Jurkat, Clone E6-1 (cell line): ENCODE measurements around the gene CHCHD5.
A peak's percentile ranks its signal among the peaks of the same experiment; 100 is the strongest.

ENCODE experiments used
- DNase-seq: peaks from one replicate; pipeline ENCODE4 v3.0.0-alpha.2; 2011; ENCODE audit warnings: low read depth, low spot score
- H3K4me3 ChIP-seq: 2 replicates; pipeline ENCODE4 v1.5.1; 2011; ENCODE audit warnings: mild to moderate bottlenecking, low read length, control low read depth, moderate library complexity

CHCHD5 gene

DNA sequence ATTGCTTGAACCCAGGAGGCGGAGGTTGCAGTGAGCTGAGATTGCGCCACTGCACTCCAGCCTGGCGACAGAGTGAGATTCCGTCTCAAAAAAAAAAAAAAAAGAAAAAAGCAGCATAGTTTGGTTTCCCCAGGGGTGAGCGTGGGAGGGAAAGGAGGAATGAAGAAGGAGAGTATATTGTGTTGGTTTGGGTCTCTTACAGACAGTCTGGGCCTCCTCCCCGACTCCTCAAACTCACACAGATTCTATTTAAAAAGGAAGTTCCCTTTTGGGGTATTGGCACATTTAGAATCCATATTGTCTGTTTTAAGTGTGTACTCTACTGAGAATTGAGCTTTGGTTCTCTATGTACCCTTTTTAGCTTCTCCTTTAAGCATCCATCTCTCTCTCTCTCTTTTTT lies 34.0 kb downstream of the CHCHD5 start:
- H3K4me3 ChIP-seq: no peak overlapping the region
- DNase-seq: no peak

DNA sequence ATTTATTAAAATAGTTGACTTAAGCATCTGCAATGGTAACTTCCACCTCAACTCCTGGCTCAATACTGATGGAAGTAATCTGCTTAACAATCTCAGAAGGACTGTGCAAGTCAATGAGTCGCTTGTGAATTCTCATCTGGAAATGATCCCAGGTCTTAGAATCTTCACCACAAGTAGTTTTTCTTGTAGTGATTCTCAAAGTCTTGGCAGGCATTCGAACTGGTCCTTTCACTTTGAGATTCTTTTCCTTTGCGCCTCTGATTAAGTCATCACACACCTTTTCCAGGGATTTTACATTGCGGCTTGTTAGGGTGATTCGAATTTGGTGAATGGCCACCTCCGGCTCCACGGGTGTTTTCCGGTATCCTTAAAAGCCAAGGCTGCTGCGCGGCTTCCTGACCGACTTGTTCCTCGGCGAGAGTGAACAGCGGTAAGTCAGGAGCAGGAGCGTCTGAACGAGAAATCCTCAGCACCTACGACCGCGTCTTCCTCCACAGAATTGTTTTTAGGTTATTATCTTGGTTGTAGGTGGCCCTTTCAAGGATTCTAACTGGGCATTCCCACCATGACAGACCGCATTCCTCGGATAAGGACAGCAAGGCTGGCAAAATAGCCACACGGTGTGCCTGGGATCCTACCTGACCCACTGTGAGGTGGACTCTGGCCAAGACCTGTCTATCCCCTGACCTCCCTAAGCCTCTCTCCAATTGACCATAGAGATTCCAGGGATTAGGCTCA lies 37.5 kb downstream of the CHCHD5 start:
- H3K4me3 ChIP-seq: no peak overlapping the region
- no peak for DNase-seq

DNA sequence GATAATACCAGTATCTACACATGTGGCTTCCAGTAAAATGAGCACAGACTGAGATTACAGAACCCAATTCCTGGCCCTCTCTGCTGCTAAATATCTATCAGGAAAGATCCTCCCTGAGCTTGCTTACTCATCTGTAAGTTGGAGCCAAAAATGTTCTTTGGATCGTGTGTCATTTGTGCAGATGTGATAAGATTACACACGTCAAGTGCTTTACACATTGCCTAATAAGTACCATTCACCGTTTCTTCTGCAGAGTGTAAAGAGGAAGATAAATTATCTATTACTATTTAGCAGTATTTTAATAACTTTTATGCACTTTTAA lies 38.1 kb downstream of the CHCHD5 start:
- H3K4me3 ChIP-seq: no peak overlapping the region
- no peak for DNase-seq

DNA sequence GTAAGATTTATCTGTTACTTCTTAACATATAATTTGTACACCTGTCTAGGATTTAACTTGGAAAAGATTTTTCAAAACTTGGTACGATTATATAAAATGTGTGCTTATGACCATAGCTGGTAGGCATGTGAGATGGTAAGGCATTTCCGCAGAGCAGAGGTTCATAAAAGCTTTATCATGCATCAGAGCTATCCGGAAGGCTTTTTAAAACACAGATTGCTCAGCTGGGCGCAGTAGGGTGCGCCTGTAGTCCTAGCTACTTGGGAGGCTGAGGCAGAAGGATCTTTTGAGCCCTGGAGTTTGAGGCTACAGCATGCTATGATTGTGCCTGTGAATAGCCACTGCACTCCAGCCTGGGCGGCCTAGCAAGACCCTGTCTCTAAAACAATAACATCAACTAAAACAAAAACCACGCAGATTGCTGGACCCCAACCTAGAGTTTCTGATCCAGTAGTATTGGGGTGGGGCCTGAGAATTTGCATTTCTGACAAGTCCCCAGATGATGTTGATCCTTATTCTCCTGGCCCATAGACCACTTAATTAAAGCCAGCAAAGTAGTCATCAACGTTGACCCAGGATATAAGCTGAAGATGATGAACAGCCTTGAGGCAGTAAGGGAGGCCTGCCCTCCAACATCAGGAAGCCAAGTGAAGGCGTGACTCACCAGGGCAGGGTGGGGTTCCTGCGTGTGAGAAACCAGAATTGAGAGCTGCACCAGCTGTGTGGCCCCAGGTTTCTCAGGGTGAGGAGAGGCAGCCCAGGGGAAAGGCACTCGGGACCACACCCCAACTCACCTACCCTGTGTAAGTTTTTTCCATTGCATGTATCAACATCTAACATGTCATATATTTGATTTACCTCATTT lies 39.7 kb downstream of the CHCHD5 start:
- no peak overlapping the region for H3K4me3 ChIP-seq
- DNase-seq: no peak

DNA sequence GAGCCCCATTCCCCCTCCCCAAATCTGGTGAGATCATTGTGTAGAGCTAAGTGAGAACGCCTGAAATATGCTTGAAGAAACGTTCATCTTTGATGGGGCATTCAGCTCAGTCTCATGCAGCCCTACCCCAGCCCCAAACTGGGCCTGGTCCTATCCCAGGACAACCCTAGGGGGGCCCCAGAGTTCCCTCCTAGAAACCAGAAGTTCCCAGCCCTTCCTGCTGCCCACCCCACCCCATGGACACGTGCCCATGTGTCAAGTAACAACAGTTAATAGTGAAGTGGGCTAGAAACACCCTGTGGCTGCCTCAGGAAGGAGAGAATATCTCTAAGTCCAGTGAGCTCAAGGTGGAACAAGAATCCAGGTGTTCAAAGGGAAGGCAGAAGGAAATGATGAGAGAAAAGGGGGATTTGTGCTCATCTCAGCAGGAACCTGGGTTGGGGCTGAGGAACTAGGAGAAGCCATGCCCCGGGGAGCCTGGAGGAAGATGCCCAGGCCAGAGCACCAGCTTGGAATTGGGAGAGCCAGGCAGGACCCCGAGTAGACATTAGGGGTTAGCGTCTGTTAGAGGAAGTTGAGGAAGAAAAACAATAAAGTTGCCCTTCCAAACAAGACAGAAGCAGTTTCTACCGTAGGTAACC lies 41.2 kb downstream of the CHCHD5 start:
- no peak overlapping the region for H3K4me3 ChIP-seq
- no peak for DNase-seq

DNA sequence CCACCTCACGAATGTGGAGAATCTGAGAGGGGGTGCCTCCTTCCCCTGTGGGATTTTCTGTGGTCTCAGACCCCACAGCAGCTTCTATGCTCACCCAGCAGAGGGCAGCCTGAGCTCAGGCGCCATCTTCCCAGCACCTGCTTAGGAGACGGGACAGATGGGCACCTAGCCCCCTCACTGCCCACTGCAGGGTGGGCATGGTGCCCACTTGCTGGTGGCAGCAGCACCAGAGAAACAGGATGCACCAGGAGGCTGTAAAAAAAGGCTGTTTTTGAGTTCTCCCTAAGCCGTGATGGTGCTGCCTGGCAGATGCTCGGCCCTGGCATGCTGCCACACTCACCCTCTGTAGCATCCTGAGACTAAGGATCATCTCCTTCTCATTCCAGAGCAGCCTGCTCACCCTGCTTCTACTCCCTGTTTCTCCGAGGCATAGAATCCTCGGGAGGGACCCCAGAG lies 42.2 kb downstream of the CHCHD5 start:
- peak; percentile 60 for DNase-seq
- H3K4me3 ChIP-seq: peak overlapping the region; percentile 47

DNA sequence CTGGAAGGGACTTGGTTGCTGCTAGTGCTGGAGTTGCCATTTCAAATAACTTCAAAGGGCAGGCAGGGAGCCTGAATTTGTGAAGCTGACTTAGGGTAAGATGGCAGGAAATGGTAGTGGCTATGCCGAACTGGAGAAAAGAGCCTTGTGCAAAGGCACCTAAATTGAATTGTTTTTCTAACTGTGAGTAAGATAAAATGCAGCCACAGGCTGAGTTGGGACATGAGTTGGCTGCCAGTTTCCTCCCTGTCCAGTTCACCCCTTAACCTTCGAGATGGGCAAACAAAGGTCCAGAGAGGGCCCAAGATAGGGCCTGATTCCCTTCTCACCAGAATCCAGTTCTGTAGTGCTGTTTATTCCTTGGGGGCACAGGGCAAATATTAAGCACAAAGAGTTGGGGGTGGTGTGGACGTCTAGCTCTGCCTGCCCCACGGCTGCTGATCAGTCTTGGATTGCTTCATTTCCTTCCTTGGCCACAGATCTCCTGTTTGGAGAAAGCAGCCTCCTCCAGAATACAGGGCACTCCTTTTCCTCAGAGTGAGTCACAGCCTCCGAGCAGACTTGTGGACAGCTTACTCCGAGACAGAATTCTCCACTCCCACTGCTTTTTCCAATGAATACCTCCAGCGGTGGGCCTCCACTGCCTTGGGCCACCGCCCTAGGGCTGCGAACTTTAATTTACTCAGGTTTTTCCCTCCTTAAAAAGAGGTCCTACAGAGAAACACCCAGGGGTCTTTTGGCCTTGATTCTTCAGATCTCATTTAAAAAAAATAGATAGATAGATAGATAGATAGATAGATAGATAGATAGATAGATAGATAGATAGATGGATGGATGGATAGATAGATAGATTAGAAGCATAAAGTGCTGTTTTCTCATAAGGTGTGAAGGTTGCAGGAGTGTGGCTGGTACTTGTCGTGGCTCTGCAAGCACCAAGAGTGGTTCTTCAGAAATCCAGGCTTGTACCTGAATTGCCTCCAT lies 42.9 kb downstream of the CHCHD5 start:
- H3K4me3 ChIP-seq: peak overlapping the region; percentile 47
- DNase-seq: no peak

DNA sequence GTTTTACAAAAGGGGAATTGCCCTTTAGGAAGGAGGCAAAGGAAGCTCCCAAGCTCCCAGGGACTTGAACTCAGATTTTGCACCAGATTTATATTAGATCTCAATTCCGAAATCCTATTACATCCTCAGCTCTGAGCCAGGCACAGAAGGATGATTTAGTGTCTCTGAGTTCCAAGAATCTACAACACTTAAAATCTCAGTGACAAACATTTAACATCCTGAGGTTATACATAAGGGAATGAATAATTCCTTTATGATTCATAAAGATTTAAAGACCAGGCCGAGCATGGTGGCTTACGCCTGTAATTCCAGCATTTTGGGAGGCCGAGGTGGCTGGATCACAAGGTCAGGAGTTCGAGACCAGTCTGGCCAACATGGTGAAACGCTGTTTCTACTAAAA lies 44.8 kb downstream of the CHCHD5 start:
- DNase-seq: no peak
- no peak overlapping the region for H3K4me3 ChIP-seq

DNA sequence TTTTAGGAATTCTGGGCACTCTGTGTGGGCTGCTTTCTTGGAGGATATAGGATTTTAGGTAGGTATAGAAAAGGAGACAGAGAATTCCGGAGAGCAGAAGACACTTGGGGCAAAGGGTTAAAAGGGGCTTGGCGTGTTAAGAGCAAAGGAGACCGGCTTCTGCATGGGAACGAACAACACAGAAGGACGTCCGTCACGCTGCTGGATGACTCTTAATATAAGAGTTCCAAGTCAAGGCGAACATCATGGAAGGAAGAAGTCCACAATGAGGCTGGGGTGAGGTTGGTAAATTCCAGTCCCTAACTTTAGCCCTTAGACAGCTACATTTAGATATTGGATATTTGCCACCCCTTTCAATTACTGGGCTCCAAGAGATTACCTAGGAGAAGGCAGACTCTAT lies 45.4 kb downstream of the CHCHD5 start:
- DNase-seq: no peak
- H3K4me3 ChIP-seq: no peak overlapping the region

DNA sequence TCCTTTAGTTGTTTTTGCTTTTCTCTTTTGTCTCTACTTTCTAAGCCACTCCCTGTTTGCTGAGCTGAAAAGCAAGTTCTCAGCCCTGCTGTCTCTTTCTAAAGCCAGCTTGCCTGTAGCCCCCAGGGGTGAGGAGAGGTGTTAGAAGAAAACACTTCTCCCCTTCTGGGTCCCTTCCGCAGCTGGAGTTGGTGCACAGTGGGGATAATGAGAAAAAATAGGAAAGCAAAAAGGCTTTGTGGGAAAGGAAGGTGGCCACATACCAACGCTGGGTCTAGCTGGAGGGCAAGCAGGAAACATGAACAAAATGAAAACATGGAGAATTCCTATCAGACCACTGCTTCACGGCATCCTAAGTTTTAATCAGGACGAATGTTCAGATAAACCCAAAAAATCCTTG lies 45.9 kb downstream of the CHCHD5 start:
- no peak overlapping the region for H3K4me3 ChIP-seq
- DNase-seq: no peak

DNA sequence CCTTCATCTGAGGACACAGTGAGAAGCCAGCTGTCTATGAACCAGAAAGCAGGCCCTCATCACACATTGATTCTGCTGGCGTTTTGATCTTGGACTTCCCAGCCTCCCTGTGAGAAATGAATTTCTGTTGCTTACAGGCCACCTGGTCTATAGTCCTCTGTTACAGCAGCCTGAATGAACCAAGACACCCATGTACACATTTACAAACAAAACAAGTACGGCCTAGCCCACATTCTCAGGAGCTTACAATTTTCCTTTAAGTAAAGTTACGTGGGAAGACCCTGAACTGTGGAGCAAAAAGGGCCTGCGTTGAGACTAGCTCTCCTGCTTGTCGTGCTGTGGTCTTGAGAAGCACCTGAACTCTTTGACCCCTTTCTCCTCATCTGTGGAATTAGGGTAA lies 49.3 kb downstream of the CHCHD5 start:
- H3K4me3 ChIP-seq: no peak overlapping the region

DNA sequence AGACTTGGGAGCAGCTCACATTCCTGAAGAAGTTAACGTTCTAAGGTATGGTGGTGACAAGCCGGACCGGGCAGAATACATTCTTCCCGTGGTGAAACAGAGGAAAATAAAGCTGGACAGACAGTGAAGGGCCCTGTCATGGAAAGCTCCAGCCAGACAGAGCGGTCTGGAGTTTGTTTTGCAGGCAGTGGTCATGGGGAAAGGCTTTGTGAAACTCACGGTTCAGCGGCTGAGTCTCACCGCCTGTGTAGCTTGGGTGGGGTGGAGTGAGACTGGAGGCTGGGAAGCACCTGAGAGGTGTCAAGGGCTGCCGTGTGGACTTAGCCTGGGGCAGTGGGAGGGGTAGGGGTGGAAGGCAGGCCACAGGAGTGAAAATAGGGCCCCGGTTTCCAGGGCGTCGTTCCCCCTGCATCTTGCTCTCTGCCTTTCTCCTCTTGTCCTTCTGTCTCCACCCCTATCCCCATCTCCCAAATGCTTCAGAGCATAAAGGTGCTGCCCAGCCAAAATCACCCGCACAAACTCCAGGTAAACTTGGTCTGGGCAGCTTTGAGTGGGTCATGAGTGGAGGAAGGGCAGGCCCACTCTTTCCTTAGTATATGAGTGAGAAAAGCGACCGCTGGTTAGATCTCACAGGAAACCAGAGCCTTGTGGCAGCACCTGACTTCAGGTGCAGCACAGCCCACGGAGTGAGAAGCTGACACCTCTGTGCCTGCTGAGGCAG lies 49.9 kb downstream of the CHCHD5 start:
- no peak for DNase-seq

More for the DNA sequence above, 49.3 kb downstream of the CHCHD5 start:
- no peak for DNase-seq

DNA sequence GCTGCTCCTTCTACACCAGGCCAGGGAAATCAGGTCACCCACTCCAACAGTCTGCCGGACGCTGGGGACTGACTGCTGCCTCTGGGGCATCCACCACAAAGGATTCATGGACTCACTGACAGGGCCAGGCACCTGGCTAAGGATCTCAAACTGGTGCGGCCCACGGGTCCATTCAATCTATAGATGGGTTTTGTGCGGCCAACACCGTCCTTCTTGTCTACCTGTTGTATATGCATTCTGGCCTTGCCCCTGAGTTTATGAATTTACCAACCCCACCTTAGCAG lies 50.4 kb downstream of the CHCHD5 start:
- DNase-seq: no peak
- no peak overlapping the region for H3K4me3 ChIP-seq

More for the DNA sequence above, 49.9 kb downstream of the CHCHD5 start:
- no peak overlapping the region for H3K4me3 ChIP-seq

DNA sequence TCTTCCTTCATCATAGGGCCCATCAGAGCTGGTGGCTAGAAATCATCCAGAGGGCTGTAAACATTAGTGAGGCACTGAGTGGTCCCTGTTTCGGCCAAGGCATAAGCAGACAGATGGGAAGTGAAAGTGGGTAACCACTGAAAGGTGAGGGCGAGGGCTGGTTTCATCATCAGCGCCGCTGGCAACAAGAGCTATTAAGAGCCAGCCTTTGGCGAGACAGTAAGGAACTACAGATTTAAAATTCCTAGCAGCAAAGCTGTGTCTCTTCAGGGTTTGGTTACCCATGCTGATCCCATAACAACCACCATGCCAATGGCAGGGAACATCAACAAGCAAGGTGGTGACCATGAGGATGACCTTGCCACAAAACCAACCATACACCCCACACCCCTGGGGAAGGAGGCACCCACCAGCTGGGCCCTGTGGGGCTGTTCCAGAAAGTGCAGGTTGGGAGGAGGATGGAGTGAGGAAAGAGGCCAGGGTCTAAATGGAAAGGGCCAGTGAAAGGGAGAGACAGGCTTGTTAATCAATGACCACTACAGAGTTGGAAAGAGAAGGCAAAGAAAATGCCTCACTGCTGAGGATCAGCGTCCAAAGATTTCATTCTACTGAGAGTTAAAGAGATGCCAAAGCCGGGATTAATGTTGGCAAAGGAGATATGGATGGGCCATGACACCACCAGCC lies 52.3 kb downstream of the CHCHD5 start:
- no peak for DNase-seq
- no peak overlapping the region for H3K4me3 ChIP-seq

DNA sequence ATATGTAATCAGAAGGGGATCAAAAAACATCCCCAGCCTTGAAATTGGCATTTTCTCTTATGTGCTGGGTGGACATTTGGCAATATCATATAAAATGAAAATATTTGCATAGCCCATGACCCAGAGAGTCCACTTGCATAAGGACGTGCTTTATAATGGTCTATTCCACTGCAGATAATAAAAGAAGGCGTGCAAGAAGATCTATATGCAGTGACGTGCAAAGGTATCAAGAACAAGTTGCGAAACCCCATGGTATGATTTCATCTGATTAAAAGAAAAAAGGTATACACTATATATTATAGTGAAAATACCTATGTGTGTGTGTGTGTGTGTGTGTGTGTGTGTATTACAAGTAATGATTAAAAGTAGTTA lies 52.9 kb downstream of the CHCHD5 start:
- no peak overlapping the region for H3K4me3 ChIP-seq
- DNase-seq: no peak
